ENCODE results near the gene TSPAN7. TPM values are rescaled to one million over a fixed set of nuclear protein-coding genes. Genes with fewer than 3 reads are reported as not detected.

TSPAN7 gene
- total RNA-seq, 1 donor from 2014 or later: 1.1 TPM

GRCh38 chrX:38595801-38596200 lies 34.5 kb downstream of the TSPAN7 start:
- no peaks in the 10 kb centered on the region for H3K27me3 ChIP-seq (ENCODE audit: control insufficient read depth, insufficient read depth, low read length)
- FAIRE-seq (no peak), DNase-seq (ENCODE audit: low read depth) (no peak)
- no peaks in the 10 kb centered on the region for H3K36me3 ChIP-seq (ENCODE audit: control insufficient read depth, insufficient read depth, low read length)
- H3K4me3 ChIP-seq (ENCODE audit: low read depth, low read length): no peak overlapping the region
- TF ChIP-seq CTCF (IDR thresholded peaks at IDR 0.05; ENCODE audit: insufficient read depth, low read length, severe bottlenecking): no peak

DNA sequence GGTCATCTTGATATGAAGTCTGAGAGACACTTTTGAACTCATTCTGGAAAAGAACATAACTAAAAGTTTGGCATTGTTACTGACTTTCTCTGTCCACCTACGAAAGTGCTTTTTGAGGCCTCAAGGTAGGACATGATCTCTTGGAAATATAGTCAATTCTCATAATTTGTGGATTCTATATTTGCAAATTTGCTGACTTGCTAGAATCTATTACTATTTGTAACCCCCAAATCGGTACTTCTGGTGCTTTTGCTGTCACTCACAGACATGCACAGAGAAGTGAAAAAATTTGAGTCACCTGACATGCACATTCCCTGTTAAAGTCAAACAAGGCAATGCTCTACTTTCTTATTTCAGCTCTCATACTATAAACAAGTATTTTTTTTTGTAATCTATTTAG lies 35.6 kb downstream of the TSPAN7 start:
- FAIRE-seq (no peak), DNase-seq (ENCODE audit: low read depth) (no peak)
- no peaks in the 10 kb centered on the region for H3K27me3 ChIP-seq (ENCODE audit: control insufficient read depth, insufficient read depth, low read length)
- no peak overlapping the region for H3K4me3 ChIP-seq (ENCODE audit: low read depth, low read length)
- no peaks in the 10 kb centered on the region for H3K36me3 ChIP-seq (ENCODE audit: control insufficient read depth, insufficient read depth, low read length)
- no peak for TF ChIP-seq CTCF (IDR thresholded peaks at IDR 0.05; ENCODE audit: insufficient read depth, low read length, severe bottlenecking)

- FAIRE-seq (no peak), DNase-seq (ENCODE audit: low read depth) (no peak)
- Histone ChIP-seq H3K4me3 (ENCODE audit: low read depth, low read length) (no peak overlapping the region), H3K27me3 (ENCODE audit: control insufficient read depth, insufficient read depth, low read length) (no peaks in the 10 kb centered on the region), H3K36me3 (ENCODE audit: control insufficient read depth, insufficient read depth, low read length) (no peaks in the 10 kb centered on the region)
- TF ChIP-seq CTCF (IDR thresholded peaks at IDR 0.05; ENCODE audit: insufficient read depth, low read length, severe bottlenecking): no peak
These were observed 38.7 kb downstream of the TSPAN7 start for GRCh38 chrX:38599796-38600755.

DNA sequence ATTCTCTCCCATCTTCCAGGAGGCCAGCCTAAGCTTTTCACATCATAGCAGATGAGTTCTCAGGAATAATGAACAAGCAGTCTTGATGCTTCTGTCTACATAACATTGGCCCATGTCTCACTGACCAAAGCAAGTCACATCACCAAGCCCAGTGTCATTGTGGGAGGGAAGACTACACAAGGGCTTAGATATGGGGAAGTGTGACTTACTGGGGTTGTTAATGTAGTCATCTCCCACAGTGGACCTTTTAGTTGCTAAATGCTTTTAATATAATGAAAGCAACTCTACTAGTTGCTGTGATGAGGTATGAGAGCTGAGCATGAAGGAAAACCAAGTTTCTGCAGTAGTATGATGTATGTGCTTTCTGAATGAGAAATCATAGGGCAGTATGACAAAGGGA lies 40.5 kb downstream of the TSPAN7 start:
- no peak for DNase-seq (ENCODE audit: low read depth)
- no peak for FAIRE-seq
- no peak overlapping the region for H3K4me3 ChIP-seq (ENCODE audit: low read depth, low read length)
- H3K36me3 ChIP-seq (ENCODE audit: control insufficient read depth, insufficient read depth, low read length): no peaks in the 10 kb centered on the region
- TF ChIP-seq CTCF (IDR thresholded peaks at IDR 0.05; ENCODE audit: insufficient read depth, low read length, severe bottlenecking): no peak
- no peaks in the 10 kb centered on the region for H3K27me3 ChIP-seq (ENCODE audit: control insufficient read depth, insufficient read depth, low read length)

- no peaks in the 10 kb centered on the region for H3K27me3 ChIP-seq (ENCODE audit: control insufficient read depth, insufficient read depth, low read length)
- no peak for TF ChIP-seq CTCF (IDR thresholded peaks at IDR 0.05; ENCODE audit: insufficient read depth, low read length, severe bottlenecking)
- FAIRE-seq (no peak), DNase-seq (ENCODE audit: low read depth) (no peak)
- H3K4me3 ChIP-seq (ENCODE audit: low read depth, low read length): no peak overlapping the region
- H3K36me3 ChIP-seq (ENCODE audit: control insufficient read depth, insufficient read depth, low read length): no peaks in the 10 kb centered on the region
These were observed 45.5 kb downstream of the TSPAN7 start for GRCh38 chrX:38606821-38607220.
